Dendritic cell treated with granulocyte-macrophage colony-stimulating factor and Interleukin-4, amounts not matched to agents 40 ng/mL and 50 ng/mL, for 4 days (primary cell): ENCODE results near the gene NLRP9.
A peak's percentile ranks its signal among the peaks of the same experiment; 100 is the strongest.
"Not testable (repeated sequence)": the region's sequence is repeated elsewhere in the genome, so short reads cannot be mapped to it uniquely, and the experiment has no call there.

ENCODE experiments used
- H3K27ac Mint-ChIP-seq: one replicate; pipeline ENCODE4 v1.8.0; 2022; ENCODE audit warnings: mild to moderate bottlenecking, mixed read lengths
- H3K27me3 Mint-ChIP-seq: one replicate; pipeline ENCODE4 v1.8.0; 2022; ENCODE audit warnings: mild to moderate bottlenecking, mixed read lengths
- H3K36me3 Mint-ChIP-seq: one replicate; pipeline ENCODE4 v1.8.0; 2022; ENCODE audit warnings: low read depth, mixed read lengths
- H3K4me1 Mint-ChIP-seq: one replicate; pipeline ENCODE4 v1.8.0; 2022; ENCODE audit warnings: low read depth, mixed read lengths
- H3K4me3 Mint-ChIP-seq: one replicate; pipeline ENCODE4 v1.8.0; 2022; ENCODE audit warnings: mild to moderate bottlenecking, moderate library complexity, mixed read lengths
- H3K9me3 Mint-ChIP-seq: one replicate; pipeline ENCODE4 v1.8.0; 2022; ENCODE audit warnings: mixed read lengths
- intact Hi-C: fragments of 100-400 bp; cut with micrococcal nuclease; formaldehyde crosslinking; loops from one replicate; pipeline ENCODE4 v1.15.0; 2022

The NLRP9 gene

DNA sequence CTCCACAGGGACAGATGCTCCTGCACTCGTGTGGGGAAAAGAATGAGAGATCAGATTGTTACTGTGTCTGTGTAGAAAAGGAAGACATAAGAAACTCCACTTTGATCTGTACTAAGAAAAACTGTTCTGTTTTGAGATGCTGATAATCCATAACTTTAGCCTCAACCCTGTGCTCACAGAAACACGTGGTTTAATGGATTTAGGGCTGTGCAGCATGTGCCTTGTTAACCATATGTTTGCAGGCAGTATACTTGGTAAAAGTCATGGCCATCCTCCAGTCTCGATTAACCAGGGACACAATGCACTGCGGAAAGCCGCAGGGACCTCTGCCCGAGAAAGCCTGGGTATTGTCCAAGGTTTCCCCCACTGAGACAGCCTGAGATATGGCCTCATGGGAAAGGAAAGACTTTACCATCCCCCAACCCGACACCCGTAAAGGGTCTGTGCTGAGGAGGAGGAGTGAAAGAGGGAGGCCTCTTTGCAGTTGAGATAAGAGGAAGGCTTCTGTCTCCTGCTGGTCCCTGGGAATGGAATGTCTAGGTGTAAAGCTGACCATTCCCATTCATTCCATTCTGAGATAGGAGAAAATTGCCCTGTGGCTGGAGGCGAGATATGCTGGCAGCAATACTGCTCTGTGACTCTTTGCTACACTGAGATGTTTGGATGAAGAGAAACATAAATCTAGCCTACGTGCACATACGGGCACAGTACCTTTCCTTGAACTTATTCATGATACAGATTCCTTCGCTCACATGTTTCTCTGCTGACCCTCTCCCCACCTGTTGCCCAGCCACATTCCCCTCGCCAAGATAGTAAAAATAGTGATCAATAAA, 20.1 kb downstream of the NLRP9 start:
- H3K9me3 Mint-ChIP-seq: peaks cover 49% of the 10 kb centered on the region
- H3K27me3 Mint-ChIP-seq, H3K36me3 Mint-ChIP-seq, H3K27ac Mint-ChIP-seq, H3K4me3 Mint-ChIP-seq, H3K4me1 Mint-ChIP-seq, intact Hi-C loops: not testable (repeated sequence)

DNA sequence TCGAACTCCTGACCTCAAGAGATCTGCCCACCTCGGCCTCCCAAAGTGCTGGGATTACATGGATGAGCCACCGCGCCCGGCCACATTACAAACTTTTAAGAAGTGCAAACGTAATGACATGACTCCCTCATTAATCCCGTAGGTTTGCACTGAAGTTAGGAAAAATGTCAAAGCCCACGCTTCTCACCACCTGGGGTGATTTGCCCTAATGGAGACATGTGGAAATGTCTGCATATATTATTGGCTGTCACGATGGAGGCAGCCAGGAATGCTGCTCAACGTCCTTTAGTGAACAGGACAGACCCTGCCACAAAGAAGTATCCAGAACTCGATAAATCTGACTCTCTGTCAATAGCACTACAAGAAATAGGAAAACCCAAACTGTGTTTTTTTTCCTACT, 21.0 kb downstream of the NLRP9 start:
- no peaks in the 10 kb centered on the region for H3K4me1 Mint-ChIP-seq
- no peak overlapping the region for H3K4me3 Mint-ChIP-seq
- peaks cover 3% of the 10 kb centered on the region for H3K27me3 Mint-ChIP-seq
- peaks cover 50% of the 10 kb centered on the region for H3K9me3 Mint-ChIP-seq
- H3K36me3 Mint-ChIP-seq: no peaks in the 10 kb centered on the region
- intact Hi-C loops: no loop called here
- no peak overlapping the region for H3K27ac Mint-ChIP-seq

DNA sequence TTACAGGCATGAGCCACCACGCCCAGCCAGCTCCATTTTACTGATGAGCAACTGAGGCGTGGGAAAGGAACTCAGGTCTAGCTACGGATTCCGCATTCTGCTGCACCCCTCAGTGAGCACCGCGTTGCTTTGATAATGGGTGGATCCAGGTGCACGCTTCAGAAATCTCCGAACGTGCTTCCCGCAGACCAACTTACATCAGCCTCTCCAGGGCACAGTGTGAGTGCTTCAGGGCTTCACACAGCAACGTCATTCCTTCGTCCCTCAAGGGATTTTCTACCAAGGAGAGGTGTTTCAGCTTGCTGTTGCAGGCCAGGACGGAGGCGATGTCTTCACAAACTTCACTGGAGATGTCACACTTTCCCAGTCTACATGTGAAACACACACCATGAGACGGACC, 21.7 kb downstream of the NLRP9 start:
- H3K4me1 Mint-ChIP-seq: no peaks in the 10 kb centered on the region
- H3K9me3 Mint-ChIP-seq: peaks cover 47% of the 10 kb centered on the region
- peaks cover 9% of the 10 kb centered on the region for H3K27me3 Mint-ChIP-seq
- H3K27ac Mint-ChIP-seq: no peak overlapping the region
- no peaks in the 10 kb centered on the region for H3K36me3 Mint-ChIP-seq
- H3K4me3 Mint-ChIP-seq: no peak overlapping the region
- intact Hi-C loops: no loop called here

DNA sequence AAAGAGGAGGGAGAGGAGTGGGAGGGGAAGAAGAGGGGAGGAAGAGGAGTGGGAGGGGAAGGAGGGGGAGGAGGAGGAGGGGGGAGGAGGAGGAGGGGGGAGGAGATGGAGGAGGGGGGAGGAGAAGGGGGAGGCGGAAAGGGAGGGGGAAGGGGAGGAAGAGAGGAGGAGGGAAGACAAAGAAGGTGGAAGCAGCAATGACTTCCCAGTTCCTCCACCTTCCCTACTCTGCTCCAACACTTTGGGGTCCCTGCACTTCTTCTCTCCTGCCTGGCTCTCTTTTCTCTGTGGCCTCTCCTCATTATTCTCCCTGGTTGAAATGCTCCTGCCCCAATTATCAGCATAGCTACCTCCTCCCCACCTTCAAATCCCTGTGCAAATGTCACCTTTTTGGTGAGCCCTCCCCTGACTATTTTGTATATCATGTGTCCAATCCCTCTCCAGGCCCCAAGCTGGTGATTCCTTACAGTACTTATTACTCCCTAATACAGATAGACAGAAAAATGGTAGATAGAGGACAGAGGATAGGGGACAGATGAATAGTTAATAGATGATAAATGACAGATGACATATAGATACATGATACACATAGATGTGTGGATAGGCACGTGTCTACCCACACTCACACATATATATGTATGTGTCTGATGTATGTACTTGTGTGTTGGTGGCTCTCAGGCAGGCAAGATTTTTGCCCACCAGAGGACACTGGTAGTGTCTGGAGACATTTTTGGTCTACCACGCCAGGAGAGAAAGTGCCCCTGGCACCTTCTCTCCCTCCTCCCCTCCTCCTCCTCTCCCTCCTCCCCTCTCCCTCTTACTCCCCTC, 25.2 kb downstream of the NLRP9 start:
- Mint-ChIP-seq H3K4me3 (no peak overlapping the region), H3K27ac (no peak overlapping the region), H3K4me1 (no peaks in the 10 kb centered on the region), H3K27me3 (peaks cover 11% of the 10 kb centered on the region), H3K36me3 (no peaks in the 10 kb centered on the region), H3K9me3 (peaks cover 15% of the 10 kb centered on the region)
- intact Hi-C loops: no loop called here

DNA sequence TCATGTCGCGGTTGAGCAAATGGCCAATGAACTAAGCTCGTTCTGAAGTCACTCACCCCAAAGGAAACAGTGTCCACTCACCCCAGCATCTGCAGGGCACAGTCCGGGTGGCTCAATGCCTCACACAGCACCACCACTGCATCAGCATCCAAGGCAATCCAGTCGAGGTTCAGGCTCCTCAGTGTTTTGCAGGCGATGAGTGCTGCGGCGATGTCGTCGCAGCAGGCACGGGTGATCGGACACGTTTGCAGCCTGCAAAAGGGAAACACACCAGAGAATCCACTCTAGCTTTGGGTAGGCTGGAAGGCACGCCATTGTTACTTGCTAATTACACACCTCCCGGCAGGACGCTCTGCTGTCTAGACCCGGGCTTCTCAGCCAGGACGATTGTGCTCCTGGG, 26.5 kb downstream of the NLRP9 start:
- Mint-ChIP-seq H3K4me3 (no peak overlapping the region), H3K27ac (no peak overlapping the region), H3K9me3 (peaks cover 15% of the 10 kb centered on the region), H3K4me1 (no peaks in the 10 kb centered on the region), H3K27me3 (peaks cover 16% of the 10 kb centered on the region), H3K36me3 (no peaks in the 10 kb centered on the region)
- intact Hi-C loops: no loop called here

DNA sequence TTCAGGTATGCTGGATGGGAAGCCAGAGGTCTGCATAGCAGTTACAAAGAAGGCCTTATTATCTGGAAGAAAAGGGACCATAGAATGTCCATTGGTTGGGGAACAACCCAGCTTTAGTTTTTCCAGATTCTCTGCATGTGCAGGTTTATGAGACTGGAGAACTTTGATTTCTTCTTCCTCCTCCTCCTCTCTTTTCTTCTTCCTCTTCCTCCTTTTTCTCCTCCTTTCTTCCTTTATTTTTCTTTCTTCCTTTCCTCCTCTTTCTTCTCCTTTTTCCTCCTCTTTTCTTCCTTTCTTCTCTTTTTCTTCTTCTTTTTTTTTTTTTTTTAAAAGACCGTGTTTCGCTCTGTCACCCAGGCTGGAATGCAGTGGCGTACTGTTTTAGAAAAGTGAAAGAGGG, 32.2 kb downstream of the NLRP9 start:
- H3K4me3 Mint-ChIP-seq: no peak overlapping the region
- intact Hi-C loops: loop anchor here (10.0 kb wide), 1 partner anchor 99 kb away; no protein-coding TSS in a partner anchor
- H3K9me3 Mint-ChIP-seq: peaks cover 12% of the 10 kb centered on the region
- H3K4me1 Mint-ChIP-seq: no peaks in the 10 kb centered on the region
- H3K27me3 Mint-ChIP-seq: peaks cover 13% of the 10 kb centered on the region
- no peak overlapping the region for H3K27ac Mint-ChIP-seq
- peaks cover 39% of the 10 kb centered on the region for H3K36me3 Mint-ChIP-seq

DNA sequence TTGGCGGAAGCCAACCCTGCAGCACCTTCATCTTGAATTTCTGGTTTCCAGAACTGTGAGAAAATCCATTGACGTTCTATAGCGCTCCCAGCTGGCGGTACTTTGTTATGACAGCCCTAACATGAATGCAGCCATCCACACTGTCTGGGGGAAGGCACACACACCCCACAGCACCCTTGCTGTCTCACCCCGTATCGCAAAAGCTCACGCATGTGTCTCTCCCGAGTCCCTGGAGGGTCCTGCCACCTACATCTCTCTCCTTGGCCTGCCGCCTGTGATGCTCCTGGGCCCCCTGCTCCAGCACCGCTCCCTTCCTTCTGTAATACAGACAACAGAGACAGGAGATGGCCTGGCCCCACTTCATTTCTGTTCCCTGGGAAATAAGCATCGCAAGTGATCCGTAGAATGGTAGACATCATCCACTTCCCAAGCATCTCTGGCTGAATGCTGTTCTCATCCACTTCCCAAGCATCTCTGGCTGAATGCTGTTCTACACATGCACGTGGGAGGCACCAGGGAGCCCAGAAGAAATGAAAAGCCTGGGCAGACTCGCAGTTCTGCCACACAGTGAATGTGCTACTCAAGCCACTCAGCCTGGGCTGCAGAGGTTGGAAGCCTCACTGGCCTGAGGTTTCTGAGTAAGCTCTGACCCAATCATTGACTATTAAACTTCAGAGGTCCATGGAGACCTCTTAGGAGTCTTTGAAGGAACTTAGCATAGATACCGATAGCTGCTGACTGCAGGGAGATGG, 33.5 kb downstream of the NLRP9 start:
- H3K36me3 Mint-ChIP-seq: peaks cover 52% of the 10 kb centered on the region
- H3K27me3 Mint-ChIP-seq: peaks cover 9% of the 10 kb centered on the region
- peaks cover 12% of the 10 kb centered on the region for H3K9me3 Mint-ChIP-seq
- no peak overlapping the region for H3K27ac Mint-ChIP-seq
- intact Hi-C loops: loop anchor here (10.0 kb wide), 1 partner anchor 100 kb away; no protein-coding TSS in a partner anchor
- no peaks in the 10 kb centered on the region for H3K4me1 Mint-ChIP-seq
- no peak overlapping the region for H3K4me3 Mint-ChIP-seq

DNA sequence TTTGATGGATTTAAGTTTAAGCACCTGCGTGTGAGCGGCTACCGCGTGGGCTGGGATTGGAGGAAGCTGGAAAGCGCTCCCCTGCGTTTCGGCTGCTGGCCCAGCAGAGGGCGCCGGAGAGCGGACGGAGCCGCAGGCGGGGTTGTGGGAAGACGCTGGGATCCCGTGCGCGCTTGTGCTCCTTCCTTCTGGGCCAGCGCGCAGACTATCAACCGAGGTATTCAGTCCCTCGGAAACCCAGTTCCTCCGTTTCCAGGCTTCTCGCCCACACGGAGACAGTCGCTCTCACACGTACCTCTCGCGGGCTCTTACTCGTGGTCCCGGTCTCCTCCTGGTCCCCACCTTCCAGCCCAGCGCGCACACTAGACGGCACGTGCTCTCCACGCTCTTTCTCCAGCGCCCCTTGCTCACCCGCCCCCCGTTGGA, 34.4 kb downstream of the NLRP9 start:
- H3K4me3 Mint-ChIP-seq: no peak overlapping the region
- H3K27me3 Mint-ChIP-seq: peaks cover 9% of the 10 kb centered on the region
- intact Hi-C loops: loop anchor here (10.0 kb wide), 1 partner anchor 101 kb away; no protein-coding TSS in a partner anchor
- peaks cover 60% of the 10 kb centered on the region for H3K36me3 Mint-ChIP-seq
- no peak overlapping the region for H3K27ac Mint-ChIP-seq
- H3K4me1 Mint-ChIP-seq: no peaks in the 10 kb centered on the region
- peaks cover 12% of the 10 kb centered on the region for H3K9me3 Mint-ChIP-seq

DNA sequence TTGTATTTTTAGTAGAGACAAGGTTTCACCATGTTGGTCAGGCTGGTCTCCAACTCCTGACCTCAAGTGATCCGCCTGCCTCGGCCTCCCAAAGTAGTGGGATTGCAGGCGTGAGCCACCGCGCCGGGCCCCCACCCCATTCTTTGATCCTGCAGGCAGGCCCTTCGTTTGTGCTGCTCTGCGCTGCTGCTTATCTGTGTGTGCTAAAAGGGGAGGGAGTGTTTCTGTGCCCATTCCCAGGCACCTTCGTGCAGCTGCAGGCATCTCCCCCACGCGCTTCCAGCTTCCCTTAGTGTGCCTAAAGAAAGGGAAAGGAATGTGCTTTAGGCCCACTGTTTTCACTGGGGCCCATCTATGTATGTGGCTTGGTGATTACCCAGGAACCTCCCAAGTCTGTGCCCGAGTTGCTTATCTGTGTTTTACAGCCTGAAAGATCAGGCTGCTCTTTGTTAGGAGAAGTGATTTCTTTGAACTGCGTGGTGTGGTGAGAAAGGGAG, 36.0 kb downstream of the NLRP9 start:
- intact Hi-C loops: loop anchor here (10.0 kb wide), 1 partner anchor 103 kb away; no protein-coding TSS in a partner anchor
- Mint-ChIP-seq H3K36me3 (peaks cover 77% of the 10 kb centered on the region), H3K27me3 (peaks cover 3% of the 10 kb centered on the region), H3K27ac (no peak overlapping the region), H3K4me1 (no peaks in the 10 kb centered on the region), H3K9me3 (peaks cover 12% of the 10 kb centered on the region), H3K4me3 (no peak overlapping the region)

DNA sequence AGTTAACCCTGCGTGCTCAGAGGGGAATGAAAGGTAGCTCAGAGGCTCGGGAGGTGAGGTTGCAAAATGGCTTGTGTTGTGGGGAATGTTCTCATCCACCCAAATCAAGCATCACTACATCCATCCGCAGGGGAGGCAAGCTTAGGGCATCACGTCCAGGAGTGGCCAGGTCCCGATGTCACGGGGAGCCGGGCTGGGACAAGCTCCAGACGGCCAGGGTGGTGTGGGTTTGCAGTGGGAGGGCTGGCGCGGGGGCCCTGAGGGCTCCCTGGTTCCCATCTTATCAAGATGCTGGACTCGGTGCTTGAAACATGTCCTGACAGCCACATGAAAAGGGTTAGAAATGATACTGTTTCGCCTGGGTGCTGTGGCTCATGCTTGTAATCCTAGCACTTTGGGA, 37.4 kb downstream of the NLRP9 start:
- Mint-ChIP-seq H3K27ac (no peak overlapping the region), H3K27me3 (no peaks in the 10 kb centered on the region), H3K36me3 (peaks cover 90% of the 10 kb centered on the region), H3K4me1 (no peaks in the 10 kb centered on the region), H3K9me3 (peaks cover 12% of the 10 kb centered on the region), H3K4me3 (no peak overlapping the region)
- intact Hi-C loops: loop anchor here (10.0 kb wide), 1 partner anchor 104 kb away; no protein-coding TSS in a partner anchor

DNA sequence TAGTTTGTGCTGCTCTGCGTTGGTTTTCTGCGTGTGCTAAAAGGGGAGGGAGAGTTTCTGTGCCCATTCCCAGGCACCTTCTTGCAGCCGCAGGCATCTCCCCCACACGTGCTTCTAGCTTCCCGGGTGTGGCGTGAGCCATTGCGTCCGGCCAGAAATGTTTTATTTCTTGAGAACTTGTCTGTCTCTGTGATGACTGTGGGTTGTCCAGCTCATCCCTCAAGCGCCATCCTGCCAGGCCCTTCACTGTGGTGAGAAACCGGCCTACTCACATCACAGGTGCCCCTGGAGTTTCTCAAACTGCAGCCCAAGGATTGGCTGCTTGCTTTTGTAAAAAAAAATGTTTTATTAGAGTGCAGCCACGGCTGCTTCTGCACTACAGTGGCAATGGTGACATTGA, 39.0 kb downstream of the NLRP9 start:
- peaks cover 12% of the 10 kb centered on the region for H3K9me3 Mint-ChIP-seq
- no peak overlapping the region for H3K4me3 Mint-ChIP-seq
- H3K36me3 Mint-ChIP-seq: peaks cover 99% of the 10 kb centered on the region
- intact Hi-C loops: no loop called here
- H3K27ac Mint-ChIP-seq: no peak overlapping the region
- no peaks in the 10 kb centered on the region for H3K4me1 Mint-ChIP-seq
- H3K27me3 Mint-ChIP-seq: no peaks in the 10 kb centered on the region

DNA sequence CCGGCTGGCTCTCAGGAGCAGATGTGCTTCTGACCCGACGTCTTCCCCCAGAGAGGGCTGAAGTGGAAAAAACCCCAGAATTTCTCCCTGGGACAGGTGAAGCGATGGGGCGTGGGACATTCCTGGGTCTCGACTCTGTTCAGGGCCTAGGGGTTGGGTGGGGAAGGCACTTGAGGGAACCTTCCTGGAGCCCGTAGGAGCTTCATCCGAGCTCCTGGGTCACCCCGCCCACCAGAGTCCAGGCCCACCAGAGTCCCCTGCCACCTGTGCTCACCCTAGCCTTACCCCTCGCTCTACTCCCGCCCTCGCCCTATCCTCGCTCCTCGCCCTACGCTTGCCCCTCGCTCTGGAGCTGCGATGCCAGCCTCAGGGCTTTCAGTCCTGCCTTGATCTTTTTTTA, 39.9 kb downstream of the NLRP9 start:
- H3K36me3 Mint-ChIP-seq: peaks cover 99% of the 10 kb centered on the region
- H3K4me1 Mint-ChIP-seq: no peaks in the 10 kb centered on the region
- no peak overlapping the region for H3K27ac Mint-ChIP-seq
- H3K4me3 Mint-ChIP-seq: no peak overlapping the region
- intact Hi-C loops: no loop called here
- no peaks in the 10 kb centered on the region for H3K27me3 Mint-ChIP-seq
- peaks cover 3% of the 10 kb centered on the region for H3K9me3 Mint-ChIP-seq

DNA sequence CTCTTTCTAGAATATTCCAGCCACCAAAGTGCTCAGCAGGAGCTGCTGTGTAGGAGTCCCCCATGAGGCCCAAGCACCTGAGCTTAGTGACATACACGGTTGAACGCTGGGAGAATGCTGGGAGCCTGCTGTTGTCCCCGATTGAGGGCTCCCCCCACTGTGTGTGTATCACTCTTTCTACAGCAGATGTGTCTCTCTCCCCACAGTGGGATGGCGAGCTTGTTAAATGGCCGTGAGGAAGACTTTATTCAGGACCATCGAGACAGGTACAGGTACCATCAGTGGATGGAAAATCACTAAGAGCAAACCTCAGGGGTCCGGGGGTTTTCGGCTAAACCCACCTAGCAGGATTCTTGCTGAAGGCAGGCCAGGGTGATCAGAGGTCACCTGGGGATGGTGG, 40.5 kb downstream of the NLRP9 start:
- Mint-ChIP-seq H3K4me3 (no peak overlapping the region), H3K27ac (peak overlapping the region; percentile 52), H3K4me1 (no peaks in the 10 kb centered on the region), H3K27me3 (no peaks in the 10 kb centered on the region), H3K9me3 (no peaks in the 10 kb centered on the region), H3K36me3 (peaks cover 99% of the 10 kb centered on the region)
- intact Hi-C loops: no loop called here
